Activated T-cell treated with anti-CD3 and anti-CD28 coated beads for 24 hours (primary cell): ENCODE measurements around the gene LHFPL6.

Experiments used
- DNase-seq: peaks from one replicate; pipeline ENCODE4 v3.0.0-alpha.2; 2020; ENCODE audit warnings: low read depth

LHFPL6 gene

DNA sequence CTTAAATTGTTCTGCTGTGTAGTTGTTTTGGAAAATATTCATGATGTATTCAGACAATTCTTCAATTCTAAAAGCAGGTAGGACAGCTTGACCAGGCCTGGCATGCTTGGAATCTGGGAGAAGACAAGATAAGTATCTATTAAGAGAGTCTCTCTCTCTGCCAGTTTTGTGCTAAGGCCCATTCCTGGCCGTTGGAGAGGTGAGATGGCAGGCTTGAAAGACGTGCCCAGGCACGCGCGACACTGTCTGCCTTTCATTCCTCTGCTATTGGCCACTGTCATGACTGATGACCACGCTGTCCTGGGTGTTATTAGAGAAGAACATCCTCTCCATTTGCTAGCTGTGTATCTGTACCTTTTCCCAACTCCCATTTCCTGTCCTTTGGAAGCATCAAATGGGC, 90.3 kb downstream of the LHFPL6 start:
- DNase-seq, result no peak

GRCh38 chr13:39510316-39510695, 92.7 kb downstream of the LHFPL6 start:
- no peak for DNase-seq

- no peak for DNase-seq
These were observed 93.2 kb downstream of the LHFPL6 start for GRCh38 chr13:39509616-39510315.

DNA sequence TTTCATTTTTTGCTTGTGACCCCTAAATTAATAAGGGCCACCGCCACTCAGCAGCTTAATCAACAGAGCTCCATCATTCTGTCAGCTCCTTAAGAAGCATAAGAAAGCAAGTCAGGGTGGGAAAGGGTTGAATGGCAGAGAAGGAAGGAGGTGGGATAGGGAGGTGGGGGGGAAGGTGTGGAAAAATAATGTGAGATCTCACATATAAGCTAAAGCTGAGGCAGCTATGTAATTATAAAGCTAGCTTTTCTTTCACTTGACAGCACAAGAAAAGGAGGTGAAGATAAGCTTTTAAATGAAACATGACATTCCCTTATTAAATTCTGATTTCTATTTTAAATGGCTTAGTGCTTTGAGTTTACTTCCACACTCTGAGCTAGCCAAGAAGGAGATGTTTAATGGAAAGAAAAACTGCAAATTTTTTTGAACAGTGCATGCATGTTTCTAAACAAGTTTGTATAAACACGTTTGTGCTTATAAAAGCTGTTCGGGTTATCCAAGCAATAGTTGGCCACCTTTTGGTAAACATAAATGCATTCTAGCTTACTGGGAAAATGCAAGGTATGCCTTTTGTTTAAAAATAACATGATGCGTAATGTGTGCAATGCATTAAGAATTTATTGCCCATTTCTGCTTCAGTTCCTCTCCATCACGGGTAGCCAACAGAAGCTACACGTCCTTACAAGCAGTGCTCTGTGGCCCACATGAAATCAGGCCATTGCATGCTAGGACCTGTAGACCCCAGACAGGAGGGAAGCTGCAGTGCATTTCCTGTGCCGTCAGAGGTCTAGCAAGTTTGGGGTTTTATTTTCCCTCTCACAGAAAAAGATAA, 96.2 kb downstream of the LHFPL6 start:
- DNase-seq, result no peak

GRCh38 chr13:39505151-39505550, 97.8 kb downstream of the LHFPL6 start:
- DNase-seq, result no peak

DNA sequence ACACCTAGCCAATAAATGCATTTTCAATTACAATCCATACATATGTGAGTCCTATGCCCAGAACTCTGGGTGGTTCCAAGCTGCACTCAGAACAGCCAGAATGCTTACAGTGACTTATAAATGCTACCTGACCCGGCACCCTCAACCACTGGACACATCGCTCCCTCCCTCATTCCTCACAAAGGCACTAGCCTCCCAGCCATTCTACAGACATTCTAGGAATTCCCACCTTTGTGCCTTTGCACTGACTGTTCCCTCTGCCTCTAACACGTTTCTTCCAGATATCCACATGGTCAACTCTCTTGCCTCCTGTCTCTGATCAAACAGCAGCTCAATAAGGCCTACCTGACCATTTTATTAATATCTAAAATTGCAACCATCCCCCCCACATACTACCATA, 99.9 kb downstream of the LHFPL6 start:
- no peak for DNase-seq

DNA sequence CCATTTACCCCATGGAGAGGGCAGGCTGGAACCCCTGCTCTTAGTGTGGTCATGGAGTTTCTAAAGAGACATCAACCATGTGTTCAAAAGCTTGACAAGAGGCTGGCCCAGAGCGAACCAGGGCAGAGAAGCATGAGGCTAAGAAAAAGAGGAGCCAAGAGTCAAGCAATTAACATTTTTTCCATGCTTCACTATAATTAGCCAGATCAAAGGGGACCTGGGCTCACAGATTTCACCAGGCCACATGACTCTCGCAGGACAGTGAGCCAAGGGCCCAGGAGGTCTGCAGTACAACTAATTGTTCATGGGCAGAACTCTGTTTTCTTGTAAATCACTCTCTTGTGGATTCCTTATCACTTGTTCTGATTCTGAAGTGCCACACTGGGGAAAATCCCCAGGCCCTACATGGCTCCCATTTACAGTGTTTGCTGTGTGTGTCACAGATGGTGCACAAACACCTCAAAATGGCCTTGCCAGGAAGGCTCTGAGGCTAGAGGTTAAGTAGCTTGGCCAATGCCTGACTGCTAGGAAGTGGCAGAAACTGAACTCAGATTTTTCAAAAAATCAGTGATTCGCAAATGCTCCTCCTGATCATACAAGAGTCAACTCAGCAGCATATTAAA, 101.2 kb downstream of the LHFPL6 start:
- no peak for DNase-seq

DNA sequence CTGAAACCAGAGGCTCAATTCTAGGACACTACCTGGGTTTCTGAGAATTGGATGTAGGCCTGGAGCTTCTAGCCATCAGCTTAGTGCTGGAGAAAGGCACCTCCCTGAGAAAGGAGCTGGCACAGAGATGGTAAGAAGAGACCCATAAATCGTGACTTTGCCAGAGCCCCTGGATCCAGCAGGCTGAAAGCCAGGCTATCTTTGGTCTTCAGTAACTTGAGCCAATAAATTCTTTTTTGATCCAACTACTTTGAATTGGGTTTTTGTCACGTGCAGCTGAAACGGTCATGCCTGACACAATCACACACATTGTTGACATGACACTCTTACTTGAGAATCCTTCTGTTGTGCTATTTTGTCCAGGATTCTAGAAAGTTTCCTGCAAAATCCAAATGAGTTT, 103.4 kb downstream of the LHFPL6 start:
- no peak for DNase-seq

DNA sequence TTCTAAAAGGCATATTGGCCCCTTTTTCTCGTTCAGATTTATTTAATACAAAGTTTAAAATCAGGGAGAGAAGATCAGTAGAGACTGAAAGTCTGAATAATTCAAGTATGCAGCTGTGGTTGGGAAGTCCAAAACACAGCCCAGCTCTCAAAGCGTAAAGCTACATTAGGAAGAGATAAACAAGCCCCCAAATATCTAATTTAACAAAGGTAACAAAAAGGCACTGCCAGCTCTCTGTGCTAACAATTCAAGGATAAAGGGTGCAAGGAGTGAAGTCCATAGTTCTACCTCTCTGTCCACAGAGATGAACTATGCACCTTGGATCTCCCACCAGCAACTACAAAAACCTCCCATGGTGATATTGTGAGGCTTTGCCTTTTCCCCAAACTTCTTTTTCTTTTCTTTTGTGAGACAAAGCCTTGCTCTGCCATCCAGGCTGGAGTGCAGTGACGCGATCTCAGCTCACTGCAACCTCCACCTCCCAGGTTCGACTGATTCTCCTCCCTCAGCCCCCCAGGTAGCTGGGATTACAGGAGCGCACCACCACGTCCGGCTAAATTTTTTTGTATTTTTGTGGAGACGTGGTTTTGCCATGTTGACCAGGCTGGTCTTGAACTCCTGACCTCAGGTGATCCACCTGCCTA, 104.4 kb downstream of the LHFPL6 start:
- no peak for DNase-seq

- DNase-seq, result no peak
These were observed 106.5 kb downstream of the LHFPL6 start for GRCh38 chr13:39496506-39496905.

DNA sequence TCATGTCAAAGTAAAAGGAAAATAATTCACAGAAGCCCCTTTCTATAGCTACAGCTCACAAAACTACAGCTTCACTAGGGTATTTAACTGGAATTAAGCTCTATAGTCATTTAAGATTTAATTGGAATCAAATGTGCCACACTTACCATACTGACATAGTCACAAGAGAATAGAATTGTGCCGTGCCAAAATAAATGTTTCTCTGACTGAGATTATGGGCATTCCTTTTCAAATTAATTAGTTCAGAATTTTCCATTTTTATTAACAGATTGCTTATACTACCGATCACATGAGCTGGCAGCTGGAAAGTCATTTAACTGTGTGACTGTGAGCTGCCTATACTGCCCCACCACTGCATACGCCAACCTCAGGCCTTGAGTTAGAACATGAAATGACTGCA, 108.4 kb downstream of the LHFPL6 start:
- no peak for DNase-seq

DNA sequence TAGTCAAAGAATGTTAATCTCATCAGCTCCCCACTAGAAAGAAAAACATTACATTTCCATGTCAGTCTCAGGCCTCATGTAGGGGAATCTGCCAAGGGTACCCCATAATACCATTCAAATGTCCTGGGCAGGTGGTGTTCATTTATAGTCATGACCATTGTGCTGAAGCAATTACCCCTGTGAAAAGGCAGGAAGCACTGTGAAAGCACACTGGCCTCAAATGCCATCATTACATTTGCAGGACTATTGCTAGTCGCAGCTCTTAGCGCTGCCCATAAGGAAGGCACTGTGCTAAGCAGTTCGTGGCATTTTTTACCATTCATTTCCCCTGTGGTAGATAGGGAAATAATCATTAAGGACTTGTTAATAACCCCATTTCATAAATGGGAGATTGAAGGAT, 109.0 kb downstream of the LHFPL6 start:
- DNase-seq, result no peak

DNA sequence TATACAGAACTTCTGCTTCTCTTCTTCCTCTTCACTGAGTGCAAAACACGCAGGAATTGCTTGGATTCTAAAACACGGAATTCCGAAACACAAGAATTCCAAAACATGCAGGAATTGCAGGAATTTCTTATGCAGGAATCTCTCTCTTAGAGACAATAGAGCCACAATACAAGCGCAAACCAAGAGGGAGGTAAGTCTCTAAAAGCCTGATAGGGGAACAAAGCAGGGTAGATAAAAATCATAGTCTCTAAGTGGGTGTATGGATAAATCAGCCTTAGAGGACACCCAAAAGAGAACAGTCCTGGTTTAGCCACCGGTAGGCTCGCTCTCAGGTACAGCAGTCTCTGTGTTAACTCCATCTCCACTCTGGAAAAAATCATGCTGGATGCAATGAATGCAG, 112.9 kb downstream of the LHFPL6 start:
- DNase-seq, result no peak

- DNase-seq, result no peak
These were observed 116.2 kb downstream of the LHFPL6 start for GRCh38 chr13:39486758-39487157.

- no peak for DNase-seq
These were observed 117.7 kb downstream of the LHFPL6 start for GRCh38 chr13:39485314-39485700.

- DNase-seq, result no peak
These were observed 118.3 kb downstream of the LHFPL6 start for GRCh38 chr13:39484506-39485313.

- no peak for DNase-seq
These were observed 119.7 kb downstream of the LHFPL6 start for GRCh38 chr13:39483326-39483725.

DNA sequence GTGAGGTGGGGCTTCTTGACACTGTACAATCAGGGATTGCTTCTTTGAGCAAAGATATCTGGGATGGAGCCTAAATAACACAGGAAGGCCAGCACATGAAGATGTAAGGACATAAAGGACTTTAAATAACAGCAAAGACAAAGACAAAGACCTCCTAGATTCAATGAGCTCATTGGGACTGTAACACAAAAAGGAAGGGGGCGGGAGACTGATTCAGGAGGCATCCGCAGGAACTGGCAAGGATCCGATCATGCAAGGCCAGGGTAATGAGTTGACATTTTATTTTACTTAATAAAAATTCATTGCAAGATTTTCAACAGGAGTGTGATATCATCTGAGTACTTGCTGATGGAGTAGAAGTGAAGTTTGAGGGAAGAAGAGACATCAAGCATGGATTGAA, 121.5 kb downstream of the LHFPL6 start:
- no peak for DNase-seq

GRCh38 chr13:39474600-39474999, 128.4 kb downstream of the LHFPL6 start:
- DNase-seq, result no peak

DNA sequence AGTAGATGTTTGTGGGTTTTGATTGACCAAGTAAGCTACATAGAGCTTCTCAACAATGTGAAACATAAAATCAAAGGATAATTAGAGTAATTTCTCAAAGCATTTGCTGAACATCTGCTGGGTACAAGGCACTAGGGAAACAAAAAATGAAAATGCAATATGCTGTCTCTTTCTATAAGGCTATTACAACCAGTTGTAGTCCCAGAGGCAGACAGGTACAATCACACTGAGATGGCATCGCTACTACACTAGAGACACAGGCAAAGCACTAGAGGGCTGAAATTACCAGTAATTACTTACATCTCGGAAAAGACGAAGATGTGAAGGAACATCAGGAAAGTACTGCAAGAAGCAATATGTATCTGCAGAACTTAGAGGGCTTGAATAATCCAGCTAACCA, 133.3 kb downstream of the LHFPL6 start:
- no peak for DNase-seq

DNA sequence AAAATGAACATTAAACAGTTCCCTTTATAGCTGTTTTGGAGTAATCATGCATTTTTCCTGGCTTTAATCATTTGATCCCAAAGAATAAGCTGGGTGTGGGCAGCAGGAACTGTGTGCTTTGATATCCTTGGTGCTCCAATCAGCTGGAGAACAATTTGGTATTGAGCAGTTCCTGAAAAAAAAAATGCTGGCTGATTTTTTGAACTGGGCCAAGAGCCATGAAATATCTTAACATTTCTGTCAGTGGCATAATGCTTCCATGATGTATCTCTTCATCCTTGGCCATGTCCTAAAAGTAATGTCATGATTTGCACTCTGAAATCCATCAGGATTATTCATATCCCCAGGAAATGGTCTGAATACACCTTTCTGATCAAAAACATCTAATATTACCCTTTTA, 134.7 kb downstream of the LHFPL6 start:
- DNase-seq, result no peak

GRCh38 chr13:39463611-39464010, 139.4 kb downstream of the LHFPL6 start:
- DNase-seq, result no peak
